Measurements from ENCODE around the gene CARD6.
"Not testable (repeated sequence)": the region's sequence is repeated elsewhere in the genome, so short reads cannot be mapped to it uniquely, and the experiment has no call there.

CARD6 gene

DNA sequence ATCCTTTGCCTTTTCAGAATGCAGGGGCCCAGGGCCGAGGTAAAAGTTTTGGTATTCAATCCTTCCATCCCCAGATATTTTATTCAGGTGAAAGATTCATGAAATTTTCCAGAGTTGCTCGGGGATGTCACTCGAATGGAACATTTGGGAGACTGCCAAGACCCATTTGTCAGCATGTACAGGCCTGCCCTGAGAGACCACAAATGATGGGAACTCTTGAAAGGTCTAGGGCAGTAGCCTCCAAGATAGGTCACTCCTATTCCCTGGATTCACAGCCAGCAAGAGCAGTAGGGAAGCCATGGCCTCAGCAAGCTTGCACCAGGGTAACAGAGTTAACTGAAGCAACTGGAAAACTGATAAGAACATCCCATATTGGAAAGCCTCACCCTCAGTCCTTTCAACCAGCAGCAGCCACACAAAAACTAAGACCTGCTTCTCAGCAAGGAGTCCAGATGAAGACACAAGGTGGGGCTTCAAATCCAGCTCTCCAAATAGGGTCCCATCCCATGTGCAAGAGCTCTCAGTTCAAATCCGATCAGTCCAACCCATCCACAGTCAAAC is 12.5 kb downstream of the CARD6 start:
- ChIA-PET POLR2A (no interaction called here), CTCF (no interaction called here)
- DNase-seq (ENCODE audit: extremely low spot score), result no peak
- TF ChIP-seq, protein P1, sequence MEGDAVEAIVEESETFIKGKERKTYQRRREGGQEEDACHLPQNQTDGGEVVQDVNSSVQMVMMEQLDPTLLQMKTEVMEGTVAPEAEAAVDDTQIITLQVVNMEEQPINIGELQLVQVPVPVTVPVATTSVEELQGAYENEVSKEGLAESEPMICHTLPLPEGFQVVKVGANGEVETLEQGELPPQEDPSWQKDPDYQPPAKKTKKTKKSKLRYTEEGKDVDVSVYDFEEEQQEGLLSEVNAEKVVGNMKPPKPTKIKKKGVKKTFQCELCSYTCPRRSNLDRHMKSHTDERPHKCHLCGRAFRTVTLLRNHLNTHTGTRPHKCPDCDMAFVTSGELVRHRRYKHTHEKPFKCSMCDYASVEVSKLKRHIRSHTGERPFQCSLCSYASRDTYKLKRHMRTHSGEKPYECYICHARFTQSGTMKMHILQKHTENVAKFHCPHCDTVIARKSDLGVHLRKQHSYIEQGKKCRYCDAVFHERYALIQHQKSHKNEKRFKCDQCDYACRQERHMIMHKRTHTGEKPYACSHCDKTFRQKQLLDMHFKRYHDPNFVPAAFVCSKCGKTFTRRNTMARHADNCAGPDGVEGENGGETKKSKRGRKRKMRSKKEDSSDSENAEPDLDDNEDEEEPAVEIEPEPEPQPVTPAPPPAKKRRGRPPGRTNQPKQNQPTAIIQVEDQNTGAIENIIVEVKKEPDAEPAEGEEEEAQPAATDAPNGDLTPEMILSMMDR (IDR thresholded peaks at IDR 0.05; ENCODE audit: control extremely low read depth, extremely low read depth, low read depth, missing control alignments), result no peak

DNA sequence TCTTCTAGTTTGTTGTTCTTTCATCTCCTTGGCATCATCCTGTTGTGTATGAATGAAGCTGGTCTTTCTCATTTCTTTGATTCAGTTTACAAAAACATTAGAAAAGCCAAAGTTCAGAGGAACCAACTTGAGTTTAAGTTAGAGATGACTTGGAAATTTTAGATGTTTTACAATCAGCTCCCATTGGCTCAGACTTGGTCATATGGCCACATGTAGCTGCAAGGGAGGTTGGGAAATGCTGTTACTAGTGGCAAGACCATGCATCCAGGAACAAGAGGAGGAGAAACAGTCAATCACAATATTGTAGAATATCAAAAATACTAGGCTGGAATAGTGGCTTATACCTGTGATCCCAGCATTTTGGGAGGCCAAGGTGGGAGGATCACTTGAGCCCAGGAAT is 19.5 kb downstream of the CARD6 start:
- TF ChIP-seq, protein P1 (IDR thresholded peaks at IDR 0.05; ENCODE audit: control extremely low read depth, extremely low read depth, low read depth, missing control alignments), result no peak
- no peak for DNase-seq (ENCODE audit: extremely low spot score)
- ChIA-PET CTCF (no interaction called here), POLR2A (no interaction called here)

DNA sequence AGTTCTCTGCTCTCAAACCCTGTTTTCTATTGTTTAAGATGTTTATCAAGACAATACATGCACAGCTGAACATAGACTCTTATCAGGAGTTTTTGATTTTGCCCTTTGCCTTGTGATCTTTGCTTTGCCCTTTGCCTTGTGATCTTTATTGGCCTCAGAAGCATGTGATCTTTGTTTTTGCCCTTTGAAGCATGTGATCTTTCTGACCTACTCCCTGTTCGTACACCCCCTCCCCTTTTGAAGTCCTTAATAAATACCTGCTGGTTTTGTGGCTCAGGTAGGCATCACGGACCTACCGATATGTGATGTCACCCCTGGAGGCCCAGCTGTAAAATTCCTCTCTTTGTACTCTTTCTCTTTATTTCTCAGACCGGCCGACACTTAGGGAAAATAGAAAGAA is 23.8 kb downstream of the CARD6 start:
- CTCF ChIA-PET, result interaction anchor here (1.3 kb wide), 1 partner anchor 14 kb away, joined by 3 read pairs; no protein-coding TSS in a partner anchor
- POLR2A ChIA-PET; DNase-seq (ENCODE audit: extremely low spot score): not testable (repeated sequence)

DNA sequence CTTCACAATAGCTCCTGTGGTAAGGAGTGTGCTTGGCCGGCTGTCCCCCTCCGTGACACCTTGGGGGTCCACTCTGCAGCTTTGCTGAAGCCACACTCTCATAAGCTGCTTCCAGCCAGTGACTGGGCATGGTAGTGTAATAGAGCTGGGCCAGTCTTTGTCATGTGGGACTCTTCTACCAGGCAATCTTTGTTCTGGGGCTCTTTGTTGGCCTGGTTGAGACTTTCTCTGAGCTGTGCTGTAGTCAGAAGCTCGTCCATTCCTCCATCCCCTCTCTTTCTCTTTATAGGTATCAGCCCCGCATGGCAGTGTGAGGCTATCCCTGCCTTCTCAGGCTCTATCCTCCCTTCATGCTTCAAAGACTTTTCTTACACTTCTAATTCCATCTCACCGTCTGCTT is 25.7 kb downstream of the CARD6 start:
- no peak for DNase-seq (ENCODE audit: extremely low spot score)
- ChIA-PET POLR2A (no interaction called here), CTCF (no interaction called here)
- TF ChIP-seq, protein P1 (IDR thresholded peaks at IDR 0.05; ENCODE audit: control extremely low read depth, extremely low read depth, low read depth, missing control alignments), result no peak

DNA sequence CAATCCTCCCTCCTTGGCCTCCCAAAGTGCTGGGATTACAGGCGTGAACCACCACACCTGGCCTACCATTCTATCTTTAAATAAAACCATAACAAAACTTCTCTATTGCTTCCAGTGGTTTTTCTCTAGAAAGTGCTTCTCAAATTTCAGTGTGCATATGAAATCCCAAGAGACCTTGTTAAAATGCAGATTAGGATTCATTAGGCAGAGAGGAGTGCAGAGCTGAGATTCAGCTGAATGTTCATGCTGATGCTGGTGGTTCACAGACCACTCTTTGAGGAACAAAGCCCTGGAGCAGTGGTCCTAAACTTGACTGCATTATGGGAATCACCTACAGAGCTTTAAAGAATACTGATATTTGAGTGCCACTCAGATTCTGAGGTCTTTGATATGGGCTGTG is 28.2 kb downstream of the CARD6 start:
- DNase-seq (ENCODE audit: extremely low spot score), result no peak
- ChIA-PET POLR2A (no interaction called here), CTCF (interaction anchor here (1.3 kb wide), 1 partner anchor 11 kb away, joined by 3 read pairs; no protein-coding TSS in a partner anchor)
- TF ChIP-seq, protein P1 (IDR thresholded peaks at IDR 0.05; ENCODE audit: control extremely low read depth, extremely low read depth, low read depth, missing control alignments), result no peak

DNA sequence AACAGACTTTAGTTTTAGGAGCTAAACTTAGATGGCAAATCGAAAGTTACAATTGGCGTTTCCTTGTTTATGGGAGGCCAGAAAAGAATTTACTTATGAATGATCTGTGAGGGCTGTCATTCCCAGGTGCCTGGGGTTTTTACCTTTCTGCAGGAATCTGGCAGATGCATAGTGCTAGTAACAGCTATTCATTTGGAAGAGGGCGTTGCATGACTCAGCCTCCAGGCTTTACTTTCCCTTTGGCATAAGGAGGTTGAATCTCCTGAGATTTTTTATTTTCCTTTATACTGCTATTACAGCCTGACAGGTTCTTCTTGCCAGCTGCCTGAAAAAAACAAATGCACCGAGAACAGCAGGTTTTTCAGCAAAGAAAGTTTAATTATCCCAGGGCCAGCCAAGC is 30.0 kb downstream of the CARD6 start:
- DNase-seq (ENCODE audit: extremely low spot score), result no peak
- TF ChIP-seq, protein P1 (IDR thresholded peaks at IDR 0.05; ENCODE audit: control extremely low read depth, extremely low read depth, low read depth, missing control alignments), result no peak
- ChIA-PET POLR2A (no interaction called here), CTCF (interaction anchor here (1.0 to 1.5 kb wide), 3 partner anchors 9 to 135 kb away, joined by 3 to 4 read pairs (median 3); no protein-coding TSS in a partner anchor)

DNA sequence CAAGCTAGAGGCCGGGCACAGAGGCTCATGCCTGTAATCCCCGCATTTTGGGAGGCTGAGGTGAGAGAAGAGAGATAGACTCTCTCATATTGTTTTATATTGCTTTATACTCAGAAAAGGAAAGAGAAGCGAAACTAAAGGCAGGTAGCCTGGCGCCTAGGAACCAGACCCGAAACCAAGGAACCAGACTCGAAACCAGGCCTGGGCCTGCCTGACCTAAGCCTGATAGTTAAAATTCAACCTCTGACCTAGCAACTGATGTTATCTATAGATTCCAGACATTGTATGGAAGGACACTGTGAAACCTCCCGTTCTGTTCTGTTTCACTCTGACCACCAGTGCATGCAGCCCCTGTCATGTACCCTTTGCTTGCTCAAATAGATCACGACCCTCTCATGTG is 31.1 kb downstream of the CARD6 start:
- CTCF ChIA-PET, result interaction anchor here (1.5 kb wide), 2 partner anchors 21 to 32 kb away, joined by 3 to 4 read pairs; no protein-coding TSS in a partner anchor
- POLR2A ChIA-PET; DNase-seq (ENCODE audit: extremely low spot score): not testable (repeated sequence)

Measured in GM10248 (cell line).